ENCODE data around the gene WNK2. TPM values are rescaled to one million over a fixed set of nuclear protein-coding genes. Genes with fewer than 3 reads are reported as not detected.
"Not testable (repeated sequence)": the region's sequence is repeated elsewhere in the genome, so short reads cannot be mapped to it uniquely, and the experiment has no call there.

The WNK2 gene
- total and polyA plus RNA-seq, 2 of the 4 experiments (the other 2 are of a cell fraction) = not detected

DNA sequence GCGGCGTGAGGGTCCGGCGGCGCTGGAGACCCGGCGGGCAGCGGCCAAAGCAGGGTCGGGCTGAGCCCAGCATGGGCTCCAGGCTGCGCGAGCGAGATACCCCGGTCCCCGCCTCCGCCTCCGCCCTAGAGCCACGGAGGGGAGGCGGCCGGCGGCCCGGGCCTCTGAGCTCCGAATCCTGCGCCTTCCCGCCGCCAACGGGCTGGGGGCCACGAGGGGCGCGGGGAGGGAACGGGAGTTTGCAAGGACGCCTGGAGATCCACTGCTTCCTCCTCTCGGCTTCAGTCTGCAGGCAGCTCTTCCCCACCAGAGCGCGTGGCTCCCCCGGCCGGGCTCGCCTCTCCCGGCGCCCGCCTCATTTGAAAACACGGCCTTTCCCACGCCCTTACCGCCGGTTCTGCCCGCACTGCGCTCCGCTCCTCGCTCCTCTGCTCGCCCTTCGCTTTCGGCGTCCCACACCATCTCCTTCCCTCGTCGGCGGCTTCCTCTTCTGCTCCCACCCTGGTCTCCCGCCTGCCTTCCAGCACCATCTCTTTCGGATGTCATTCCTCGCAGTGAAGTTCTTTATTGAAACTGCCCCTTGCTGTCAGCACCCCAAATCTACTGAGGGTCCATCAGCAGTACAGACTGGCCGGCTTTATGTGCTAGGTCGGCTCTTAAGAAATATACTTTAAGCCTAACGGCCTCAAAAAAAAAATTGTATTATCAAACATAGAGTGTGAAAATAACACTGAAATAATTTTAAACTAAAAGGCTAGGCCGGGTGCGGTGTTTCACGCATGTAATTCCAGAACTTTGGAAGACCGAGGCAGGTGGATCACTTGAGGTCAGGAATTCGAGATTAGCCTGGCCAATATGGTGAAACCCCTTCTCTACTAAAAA is 162.5 kb downstream of the WNK2 start (continued):
- TF ChIP-seq MAZ (IDR thresholded peaks at IDR 0.05; ENCODE audit: borderline replicate concordance, low read depth, low read length) = no peak

DNA sequence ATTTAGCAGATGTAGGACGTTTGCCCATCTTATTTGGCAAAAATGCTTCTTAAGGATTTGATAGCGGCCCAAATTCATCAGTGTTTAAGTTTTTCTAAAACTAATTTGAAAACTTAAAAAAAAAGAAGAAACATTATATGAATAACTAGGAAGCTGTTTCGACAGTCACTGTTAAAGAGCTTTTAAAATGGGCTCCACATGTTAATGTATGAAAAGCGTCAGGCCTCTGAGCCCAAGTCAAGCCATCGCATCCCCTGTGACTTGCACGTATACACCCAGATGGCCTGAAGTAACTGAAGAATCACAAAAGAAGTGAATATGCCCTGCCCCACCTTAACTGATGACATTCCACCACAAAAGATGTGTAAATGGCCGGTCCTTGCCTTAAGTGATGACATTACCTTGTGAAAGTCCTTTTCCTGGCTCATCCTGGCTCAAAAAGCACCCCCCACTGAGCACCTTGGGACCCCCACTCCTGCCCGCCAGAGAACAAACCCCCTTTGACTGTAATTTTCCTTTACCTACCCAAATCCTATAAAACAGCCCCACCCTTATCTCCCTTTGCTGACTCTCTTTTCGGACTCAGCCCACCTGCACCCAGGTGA is 163.5 kb downstream of the WNK2 start:
- intact Hi-C loops (cut with micrococcal nuclease); H3K23ac ChIP-seq (ENCODE audit: low read depth, low read length); H3K27ac ChIP-seq (ENCODE audit: insufficient read depth, low read length); H3K9me3 ChIP-seq (ENCODE audit: control insufficient read depth, insufficient read depth, low read length); DNase-seq; H2BK120ac ChIP-seq (ENCODE audit: low read depth, low read length); H3K4me1 ChIP-seq (ENCODE audit: control insufficient read depth, insufficient read depth, low read length); dilution Hi-C loops (cut with HindIII; ENCODE audit: low sequenced_read_pairs, unreplicated experiment); H3K9me1 ChIP-seq (ENCODE audit: insufficient read depth, low read length); H4K8ac ChIP-seq (ENCODE audit: low read depth in 2 of 2, low read length in 2 of 2); in situ Hi-C loops (cut with MboI; ENCODE audit: low sequenced_read_pairs); POLR2A ChIA-PET (ENCODE audit: unreplicated experiment); ATAC-seq (ENCODE audit: low read depth); H2AFZ ChIP-seq (replicated peaks; ENCODE audit: low read length, poor library complexity); H2BK20ac ChIP-seq (ENCODE audit: low read depth, low read length); CTCF ChIA-PET; H3K4me3 ChIP-seq (ENCODE audit: insufficient read depth, low read depth, low read length); H2AK5ac ChIP-seq (ENCODE audit: low read depth, low read length); H2AK9ac ChIP-seq (replicated peaks; ENCODE audit: low read depth, low read length, poor library complexity); H3K4ac ChIP-seq (ENCODE audit: low read depth, low read length); H3K4me2 ChIP-seq (ENCODE audit: low read depth, low read length); H3K14ac ChIP-seq (replicated peaks; ENCODE audit: low read depth, low read length); BruUV-seq (replicated peaks); H3K79me1 ChIP-seq (ENCODE audit: low read depth in 1 of 2, low read length in 2 of 2); H2BK5ac ChIP-seq (ENCODE audit: low read depth, low read length, poor library complexity, severe bottlenecking); H4K91ac ChIP-seq (ENCODE audit: insufficient read depth, low read depth, low read length); H4K5ac ChIP-seq (ENCODE audit: low read depth, low read length); H2BK15ac ChIP-seq (ENCODE audit: low read depth, low read length); H4K20me1 ChIP-seq (ENCODE audit: insufficient read depth, low read length); H3K36me3 ChIP-seq (ENCODE audit: control insufficient read depth, insufficient read depth, low read length); H3K9ac ChIP-seq (ENCODE audit: low read depth, low read length); H3K18ac ChIP-seq (ENCODE audit: low read depth, low read length); H3K56ac ChIP-seq (ENCODE audit: extremely low read depth, insufficient read depth, low read length): not testable (repeated sequence)
- WGBS, 2 experiments (ENCODE audit: extremely low coverage in 2 of 2, insufficient read length in 1 of 2) = 50% methylated on average over 1 of the region's 9 CpGs; no CpG with 5 or more reads in 1 of the 2 experiments
- H3K27me3 ChIP-seq (ENCODE audit: control insufficient read depth, insufficient read depth, low read length) = peaks cover 23% of the 10 kb centered on the region

GRCh38 chr9:93353413-93354310 is 169.7 kb downstream of the WNK2 start:
- H3K56ac ChIP-seq (ENCODE audit: extremely low read depth, insufficient read depth, low read length); H2BK5ac ChIP-seq (ENCODE audit: low read depth, low read length, poor library complexity, severe bottlenecking); H4K91ac ChIP-seq (ENCODE audit: insufficient read depth, low read depth, low read length); DNase-seq; CTCF ChIA-PET; H3K23ac ChIP-seq (ENCODE audit: low read depth, low read length); H3K18ac ChIP-seq (ENCODE audit: low read depth, low read length); H3K27ac ChIP-seq (ENCODE audit: insufficient read depth, low read length); H3K9me1 ChIP-seq (ENCODE audit: insufficient read depth, low read length); H2AFZ ChIP-seq (replicated peaks; ENCODE audit: low read length, poor library complexity); H4K5ac ChIP-seq (ENCODE audit: low read depth, low read length); BruUV-seq (replicated peaks); H3K4me2 ChIP-seq (ENCODE audit: low read depth, low read length); H2BK20ac ChIP-seq (ENCODE audit: low read depth, low read length); H3K79me1 ChIP-seq (ENCODE audit: low read depth in 1 of 2, low read length in 2 of 2); H3K4me1 ChIP-seq (ENCODE audit: control insufficient read depth, insufficient read depth, low read length); ATAC-seq (ENCODE audit: low read depth); H3K27me3 ChIP-seq (ENCODE audit: control insufficient read depth, insufficient read depth, low read length); POLR2A ChIA-PET (ENCODE audit: unreplicated experiment); H2AK5ac ChIP-seq (ENCODE audit: low read depth, low read length); H2BK15ac ChIP-seq (ENCODE audit: low read depth, low read length); H3K9ac ChIP-seq (ENCODE audit: low read depth, low read length); H3K36me3 ChIP-seq (ENCODE audit: control insufficient read depth, insufficient read depth, low read length); dilution Hi-C loops (cut with HindIII; ENCODE audit: low sequenced_read_pairs, unreplicated experiment); H4K8ac ChIP-seq (ENCODE audit: low read depth in 2 of 2, low read length in 2 of 2); H3K9me3 ChIP-seq (ENCODE audit: control insufficient read depth, insufficient read depth, low read length); H4K20me1 ChIP-seq (ENCODE audit: insufficient read depth, low read length); H3K4ac ChIP-seq (ENCODE audit: low read depth, low read length); H2BK120ac ChIP-seq (ENCODE audit: low read depth, low read length); H3K4me3 ChIP-seq (ENCODE audit: insufficient read depth, low read depth, low read length); intact Hi-C loops (cut with micrococcal nuclease); H3K14ac ChIP-seq (replicated peaks; ENCODE audit: low read depth, low read length); H2AK9ac ChIP-seq (replicated peaks; ENCODE audit: low read depth, low read length, poor library complexity): not testable (repeated sequence)
- in situ Hi-C loops (cut with MboI; ENCODE audit: low sequenced_read_pairs) = loop anchor here (10.0 kb wide), 1 partner anchor 61 kb away; no protein-coding TSS in a partner anchor
- 92% methylated on average over 7 of the region's 14 CpGs; no CpG with 5 or more reads in 1 of the 2 experiments for WGBS, 2 experiments (ENCODE audit: extremely low coverage in 2 of 2, insufficient read length in 1 of 2)

All from IMR-90 (cell line).